Measurements from ENCODE around the gene CBX4. TPM values are rescaled to one million over a fixed set of nuclear protein-coding genes. Genes with fewer than 3 reads are reported as not detected.

The CBX4 gene
- total and polyA plus RNA-seq, 4 experiments from 2014 or later: 1.2 to 65.7 (median 37.2) TPM

- no peaks in the 10 kb centered on the region for H3K9me3 ChIP-seq (ENCODE audit: control insufficient read depth in 1 of 2, low read length in 2 of 2)
- peaks cover 42% of the 10 kb centered on the region for H3K27me3 ChIP-seq (ENCODE audit: insufficient read depth, low read length)
- peaks cover 0 to 7% (median 2%) of the 10 kb centered on the region in 8 donors for H3K9me3 Mint-ChIP-seq
- intact Hi-C loops (cut with micrococcal nuclease): loop anchor here (2.0 kb wide), 2 partner anchors 20 to 200 kb away; no protein-coding TSS in a partner anchor
- peak overlapping the region; percentile 86 to 95 (median 88) for H3K4me3 Mint-ChIP-seq
- H3K27ac Mint-ChIP-seq: peak overlapping the region; percentile 32 to 94 (median 77)
- DNase-seq: no peak
- no peaks in the 10 kb centered on the region for H3K36me3 ChIP-seq (ENCODE audit: insufficient read depth, low read length)
- H3K27ac ChIP-seq (ENCODE audit: low read depth, low read length): peak overlapping the region; percentile 18
- POLR2A ChIA-PET (ENCODE audit: partially characterized antibody): interaction anchor here (1.0 to 32.1 kb wide), 9 partner anchors 14 to 201 kb away, joined by 3 to 503 read pairs (median 8); partner anchors contain the start of genes CBX2 and CBX4
- CTCF ChIA-PET (ENCODE audit: partially characterized antibody): interaction anchor here (0.9 to 2.2 kb wide), 6 partner anchors 10 to 51 kb away, joined by 3 to 10 read pairs (median 5); no protein-coding TSS in a partner anchor
- H3K4me1 ChIP-seq (ENCODE audit: insufficient read depth, low read length): peaks cover 52% of the 10 kb centered on the region
- H3K27me3 Mint-ChIP-seq: peaks cover 25 to 35% of the 10 kb centered on the region in 2 donors
- H3K4me3 ChIP-seq (ENCODE audit: low read length in 2 of 2): peak overlapping the region; percentile 32 to 71
- peaks cover 0 to 10% of the 10 kb centered on the region in 2 donors for H3K36me3 Mint-ChIP-seq
- H3K4me1 Mint-ChIP-seq: peaks cover 21 to 49% (median 31%) of the 10 kb centered on the region in 4 donors
These were observed 42.8 kb downstream of the CBX4 start for GRCh38 chr17:79796444-79796762.

- H3K36me3 Mint-ChIP-seq: peaks cover 0 to 10% of the 10 kb centered on the region in 2 donors
These were observed 43.3 kb downstream of the CBX4 start for GRCh38 chr17:79795795-79796443.

GRCh38 chr17:79794659-79795511, 44.4 kb downstream of the CBX4 start:
- H3K27me3 ChIP-seq (ENCODE audit: insufficient read depth, low read length): peaks cover 40% of the 10 kb centered on the region
- H3K9me3 Mint-ChIP-seq: peaks cover 0 to 5% (median 0%) of the 10 kb centered on the region in 8 donors
- intact Hi-C loops (cut with micrococcal nuclease): no loop called here
- no peak for DNase-seq
- H3K9me3 ChIP-seq (ENCODE audit: control insufficient read depth in 1 of 2, low read length in 2 of 2): no peaks in the 10 kb centered on the region
- no peak overlapping the region for H3K27ac Mint-ChIP-seq
- H3K27ac ChIP-seq (ENCODE audit: low read depth, low read length): no peak overlapping the region
- peaks cover 0 to 8% of the 10 kb centered on the region in 2 donors for H3K36me3 Mint-ChIP-seq
- H3K36me3 ChIP-seq (ENCODE audit: insufficient read depth, low read length): no peaks in the 10 kb centered on the region
- no peak overlapping the region for H3K4me3 ChIP-seq (ENCODE audit: low read length in 2 of 2)
- peaks cover 52% of the 10 kb centered on the region for H3K4me1 ChIP-seq (ENCODE audit: insufficient read depth, low read length)
- H3K4me3 Mint-ChIP-seq: no peak overlapping the region
- H3K27me3 Mint-ChIP-seq: peaks cover 22 to 32% of the 10 kb centered on the region in 2 donors
- H3K4me1 Mint-ChIP-seq: peaks cover 18 to 39% (median 27%) of the 10 kb centered on the region in 4 donors
- ChIA-PET POLR2A (ENCODE audit: partially characterized antibody) (interaction anchor here (2.2 to 32.1 kb wide), 3 partner anchors 10 to 43 kb away, joined by 8 to 503 read pairs (median 19); partner anchors contain the start of genes CBX2 and CBX4), CTCF (ENCODE audit: partially characterized antibody) (interaction anchor here (0.9 to 1.7 kb wide), 3 partner anchors 16 to 46 kb away, joined by 3 read pairs; no protein-coding TSS in a partner anchor)

More at GRCh38 chr17:79795795-79796443, 43.3 kb downstream of the CBX4 start:
- peak overlapping the region in 5 of 7 donors; percentile 32 to 94 (median 85) for H3K27ac Mint-ChIP-seq
- Histone ChIP-seq H3K27me3 (ENCODE audit: insufficient read depth, low read length) (peaks cover 42% of the 10 kb centered on the region), H3K9me3 (ENCODE audit: control insufficient read depth in 1 of 2, low read length in 2 of 2) (no peaks in the 10 kb centered on the region), H3K36me3 (ENCODE audit: insufficient read depth, low read length) (no peaks in the 10 kb centered on the region), H3K4me3 (ENCODE audit: low read length in 2 of 2) (peak overlapping the region; percentile 32 to 71), H3K27ac (ENCODE audit: low read depth, low read length) (no peak overlapping the region), H3K4me1 (ENCODE audit: insufficient read depth, low read length) (peaks cover 53% of the 10 kb centered on the region)
- peak overlapping the region; percentile 86 to 95 (median 88) for H3K4me3 Mint-ChIP-seq
- intact Hi-C loops (cut with micrococcal nuclease): loop anchor here (2.0 kb wide), 2 partner anchors 19 to 201 kb away; no protein-coding TSS in a partner anchor
- H3K4me1 Mint-ChIP-seq: peaks cover 23 to 49% (median 33%) of the 10 kb centered on the region in 4 donors
- H3K27me3 Mint-ChIP-seq: peaks cover 27 to 37% of the 10 kb centered on the region in 2 donors
- ChIA-PET POLR2A (ENCODE audit: partially characterized antibody) (interaction anchor here (1.3 to 32.1 kb wide), 7 partner anchors 9 to 202 kb away, joined by 4 to 503 read pairs (median 13); partner anchors contain the start of genes CBX2 and CBX4), CTCF (ENCODE audit: partially characterized antibody) (interaction anchor here (2.2 kb wide), 1 partner anchor 45 kb away, joined by 10 read pairs; no protein-coding TSS in a partner anchor)
- H3K9me3 Mint-ChIP-seq: peaks cover 0 to 7% (median 2%) of the 10 kb centered on the region in 8 donors
- DNase-seq: no peak

- Mint-ChIP-seq H3K27me3 (peaks cover 20 to 30% of the 10 kb centered on the region in 2 donors), H3K27ac (peak overlapping the region in 1 of 7 donors; percentile 64), H3K9me3 (peaks cover 0 to 1% (median 0%) of the 10 kb centered on the region in 8 donors), H3K4me3 (no peak overlapping the region), H3K36me3 (peaks cover 0 to 7% of the 10 kb centered on the region in 2 donors), H3K4me1 (peaks cover 12 to 34% (median 19%) of the 10 kb centered on the region in 4 donors)
- CTCF ChIA-PET (ENCODE audit: partially characterized antibody): interaction anchor here (0.9 to 1.7 kb wide), 3 partner anchors 17 to 47 kb away, joined by 3 to 4 read pairs (median 3); partner anchors contain the start of gene CBX4
- Histone ChIP-seq H3K27ac (ENCODE audit: low read depth, low read length) (no peak overlapping the region), H3K4me1 (ENCODE audit: insufficient read depth, low read length) (peaks cover 47% of the 10 kb centered on the region), H3K9me3 (ENCODE audit: control insufficient read depth in 1 of 2, low read length in 2 of 2) (no peaks in the 10 kb centered on the region), H3K36me3 (ENCODE audit: insufficient read depth, low read length) (no peaks in the 10 kb centered on the region), H3K4me3 (ENCODE audit: low read length in 2 of 2) (no peak overlapping the region), H3K27me3 (ENCODE audit: insufficient read depth, low read length) (peaks cover 30% of the 10 kb centered on the region)
- no peak for DNase-seq
- intact Hi-C loops (cut with micrococcal nuclease): no loop called here
- POLR2A ChIA-PET (ENCODE audit: partially characterized antibody): interaction anchor here (2.2 to 32.1 kb wide), 2 partner anchors 11 to 44 kb away, joined by 8 to 503 read pairs; partner anchors contain the start of gene CBX4
These were observed 45.3 kb downstream of the CBX4 start for GRCh38 chr17:79793924-79794304.

- no peaks in the 10 kb centered on the region for H3K9me3 ChIP-seq (ENCODE audit: control insufficient read depth in 1 of 2, low read length in 2 of 2)
- H3K4me3 ChIP-seq (ENCODE audit: low read length in 2 of 2): no peak overlapping the region
- Mint-ChIP-seq H3K36me3 (peaks cover 0 to 7% of the 10 kb centered on the region in 2 donors), H3K27me3 (peaks cover 22 to 33% of the 10 kb centered on the region in 2 donors), H3K4me1 (peaks cover 10 to 33% (median 14%) of the 10 kb centered on the region in 4 donors), H3K4me3 (no peak overlapping the region), H3K9me3 (peaks cover 0 to 1% (median 0%) of the 10 kb centered on the region in 8 donors), H3K27ac (peak overlapping the region in 1 of 7 donors; percentile 64)
- POLR2A ChIA-PET (ENCODE audit: partially characterized antibody): interaction anchor here (2.2 to 32.1 kb wide), 2 partner anchors 11 to 44 kb away, joined by 8 to 503 read pairs; partner anchors contain the start of gene CBX4
- no peaks in the 10 kb centered on the region for H3K36me3 ChIP-seq (ENCODE audit: insufficient read depth, low read length)
- no peak overlapping the region for H3K27ac ChIP-seq (ENCODE audit: low read depth, low read length)
- intact Hi-C loops (cut with micrococcal nuclease): no loop called here
- CTCF ChIA-PET (ENCODE audit: partially characterized antibody): interaction anchor here (0.9 to 1.7 kb wide), 4 partner anchors 17 to 48 kb away, joined by 3 to 4 read pairs (median 3); partner anchors contain the start of gene CBX4
- no peak for DNase-seq
- peaks cover 40% of the 10 kb centered on the region for H3K4me1 ChIP-seq (ENCODE audit: insufficient read depth, low read length)
- peaks cover 23% of the 10 kb centered on the region for H3K27me3 ChIP-seq (ENCODE audit: insufficient read depth, low read length)
These were observed 46.0 kb downstream of the CBX4 start for GRCh38 chr17:79792984-79793923.

GRCh38 chr17:79792341-79792871, 46.8 kb downstream of the CBX4 start:
- H3K9me3 Mint-ChIP-seq: peaks cover 0 to 1% (median 0%) of the 10 kb centered on the region in 8 donors
- Histone ChIP-seq H3K4me3 (ENCODE audit: low read length in 2 of 2) (no peak overlapping the region), H3K27me3 (ENCODE audit: insufficient read depth, low read length) (peaks cover 23% of the 10 kb centered on the region), H3K9me3 (ENCODE audit: control insufficient read depth in 1 of 2, low read length in 2 of 2) (no peaks in the 10 kb centered on the region), H3K4me1 (ENCODE audit: insufficient read depth, low read length) (peaks cover 35% of the 10 kb centered on the region), H3K27ac (ENCODE audit: low read depth, low read length) (no peak overlapping the region), H3K36me3 (ENCODE audit: insufficient read depth, low read length) (no peaks in the 10 kb centered on the region)
- ChIA-PET POLR2A (ENCODE audit: partially characterized antibody) (interaction anchor here (1.0 to 32.1 kb wide), 2 partner anchors 13 to 45 kb away, joined by 3 to 503 read pairs; partner anchors contain the start of gene CBX4), CTCF (ENCODE audit: partially characterized antibody) (no interaction called here)
- peaks cover 24 to 40% of the 10 kb centered on the region in 2 donors for H3K27me3 Mint-ChIP-seq
- peaks cover 10 to 33% (median 14%) of the 10 kb centered on the region in 4 donors for H3K4me1 Mint-ChIP-seq
- DNase-seq: no peak
- peak overlapping the region in 4 of 7 donors; percentile 19 to 68 (median 47) for H3K27ac Mint-ChIP-seq
- peaks cover 0 to 7% of the 10 kb centered on the region in 2 donors for H3K36me3 Mint-ChIP-seq
- intact Hi-C loops (cut with micrococcal nuclease): no loop called here
- H3K4me3 Mint-ChIP-seq: peak overlapping the region in 2 of 8 donors; percentile 30 to 54
